GM23338 (cell line): Measurements from ENCODE around the gene SPTBN4.

Experiments
- EZH2 ChIP-seq: fragments of 200-600 bp; sonication (generic); IDR thresholded peaks from one replicate; pipeline ENCODE4 v1.8.0; 2017; ENCODE audit warnings: antibody characterized with exemption, mild to moderate bottlenecking, low read depth; ENCODE audit not compliant: unreplicated experiment
- EZH2phosphoT487 ChIP-seq: fragments of 200-600 bp; sonication (generic); IDR thresholded peaks from one replicate; pipeline ENCODE4 v1.8.1; 2018; ENCODE audit warnings: antibody characterized with exemption; ENCODE audit not compliant: unreplicated experiment
- TF ChIP-seq, protein P1 (sequence below), 2 experiments: fragments of 200-600 bp in 1 of 2; sonication (generic) in 1 of 2; conservative IDR thresholded peaks; 2 replicates each; pipeline versions ENCODE4 v1.5.1 to v1.6.1; 2016 to 2017; ENCODE audit warnings: antibody characterized with exemption in 2 of 2, low read depth in 2 of 2, mild to moderate bottlenecking in 2 of 2, moderate library complexity in 1 of 2

GRCh38 chr19:40560092-40560507, 93.3 kb downstream of the SPTBN4 start:
- TF ChIP-seq, protein P1, sequence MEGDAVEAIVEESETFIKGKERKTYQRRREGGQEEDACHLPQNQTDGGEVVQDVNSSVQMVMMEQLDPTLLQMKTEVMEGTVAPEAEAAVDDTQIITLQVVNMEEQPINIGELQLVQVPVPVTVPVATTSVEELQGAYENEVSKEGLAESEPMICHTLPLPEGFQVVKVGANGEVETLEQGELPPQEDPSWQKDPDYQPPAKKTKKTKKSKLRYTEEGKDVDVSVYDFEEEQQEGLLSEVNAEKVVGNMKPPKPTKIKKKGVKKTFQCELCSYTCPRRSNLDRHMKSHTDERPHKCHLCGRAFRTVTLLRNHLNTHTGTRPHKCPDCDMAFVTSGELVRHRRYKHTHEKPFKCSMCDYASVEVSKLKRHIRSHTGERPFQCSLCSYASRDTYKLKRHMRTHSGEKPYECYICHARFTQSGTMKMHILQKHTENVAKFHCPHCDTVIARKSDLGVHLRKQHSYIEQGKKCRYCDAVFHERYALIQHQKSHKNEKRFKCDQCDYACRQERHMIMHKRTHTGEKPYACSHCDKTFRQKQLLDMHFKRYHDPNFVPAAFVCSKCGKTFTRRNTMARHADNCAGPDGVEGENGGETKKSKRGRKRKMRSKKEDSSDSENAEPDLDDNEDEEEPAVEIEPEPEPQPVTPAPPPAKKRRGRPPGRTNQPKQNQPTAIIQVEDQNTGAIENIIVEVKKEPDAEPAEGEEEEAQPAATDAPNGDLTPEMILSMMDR (conservative IDR thresholded peaks at IDR 0.05; ENCODE audit: low read depth in 2 of 2), result peak; percentile 20 to 42; a peak in 3 of 4 replicates
- TF ChIP-seq EZH2 (no peak), EZH2phosphoT487 (no peak)
